Measurements from ENCODE around the gene LPAR2.

Gene LPAR2

DNA sequence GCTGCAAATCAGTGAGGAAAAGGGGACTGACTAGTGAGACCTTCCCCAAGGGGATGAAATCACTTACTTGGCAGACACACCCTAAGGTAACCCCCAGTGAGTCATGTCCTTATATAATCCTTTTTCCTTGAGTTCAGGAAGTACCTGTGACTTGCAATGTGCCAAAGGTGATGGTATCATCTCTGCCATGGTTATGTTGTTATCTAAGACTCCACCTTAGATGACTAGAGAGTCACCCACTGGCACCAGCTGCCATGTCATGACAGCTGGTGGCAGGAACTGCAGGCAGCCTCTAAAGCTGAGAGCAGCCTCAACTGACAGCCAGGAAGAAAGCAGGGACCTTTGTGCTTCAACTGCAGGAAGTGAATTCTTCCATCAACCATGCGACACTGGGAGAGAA is 22.0 kb downstream of the LPAR2 start:
- no peak overlapping the region for H3K27ac ChIP-seq (ENCODE audit: low read depth, low read length)
- H3K79me2 ChIP-seq (ENCODE audit: insufficient read depth, low read length), result no peaks in the 10 kb centered on the region
- no peaks in the 10 kb centered on the region for H3K36me3 ChIP-seq (ENCODE audit: low read length)
- H2AFZ ChIP-seq (ENCODE audit: low read depth, low read length, severe bottlenecking), result no peak overlapping the region
- no peaks in the 10 kb centered on the region for H4K20me1 ChIP-seq (ENCODE audit: low read depth, low read length)
- H3F3A ChIP-seq (ENCODE audit: insufficient read depth), result peaks cover 4% of the 10 kb centered on the region
- TF ChIP-seq CTCF (IDR thresholded peaks at IDR 0.05; ENCODE audit: insufficient read depth, low read length, poor library complexity, severe bottlenecking) (no peak), EZH2phosphoT487 (conservative IDR thresholded peaks at IDR 0.05; ENCODE audit: low read length) (no peak)
- no peaks in the 10 kb centered on the region for H3K9me3 ChIP-seq (ENCODE audit: insufficient read depth, low read length)
- H3K9me2 ChIP-seq (replicated peaks; ENCODE audit: insufficient read depth, low read length), result no peaks in the 10 kb centered on the region
- H3K27me3 ChIP-seq (ENCODE audit: low read length), result no peaks in the 10 kb centered on the region
- H3K4me3 ChIP-seq (ENCODE audit: insufficient read depth, low read length, poor library complexity, severe bottlenecking), result no peak overlapping the region
- no peak overlapping the region for H3K9ac ChIP-seq (ENCODE audit: low read length)
- H3K4me2 ChIP-seq (ENCODE audit: low read depth, low read length, poor library complexity, severe bottlenecking), result no peak overlapping the region

GRCh38 chr19:19602713-19603324 is 25.2 kb downstream of the LPAR2 start:
- TF ChIP-seq CTCF (IDR thresholded peaks at IDR 0.05; ENCODE audit: insufficient read depth, low read length, poor library complexity, severe bottlenecking) (no peak), EZH2phosphoT487 (conservative IDR thresholded peaks at IDR 0.05; ENCODE audit: low read length) (no peak)
- H3K79me2 ChIP-seq (ENCODE audit: insufficient read depth, low read length), result no peaks in the 10 kb centered on the region
- H3K9me3 ChIP-seq (ENCODE audit: insufficient read depth, low read length), result no peaks in the 10 kb centered on the region
- peaks cover 18% of the 10 kb centered on the region for H3F3A ChIP-seq (ENCODE audit: insufficient read depth)
- no peaks in the 10 kb centered on the region for H3K9me2 ChIP-seq (replicated peaks; ENCODE audit: insufficient read depth, low read length)
- H4K20me1 ChIP-seq (ENCODE audit: low read depth, low read length), result no peaks in the 10 kb centered on the region
- no peak overlapping the region for H3K4me2 ChIP-seq (ENCODE audit: low read depth, low read length, poor library complexity, severe bottlenecking)
- no peak overlapping the region for H2AFZ ChIP-seq (ENCODE audit: low read depth, low read length, severe bottlenecking)
- no peak overlapping the region for H3K27ac ChIP-seq (ENCODE audit: low read depth, low read length)
- H3K36me3 ChIP-seq (ENCODE audit: low read length), result no peaks in the 10 kb centered on the region
- no peak overlapping the region for H3K4me3 ChIP-seq (ENCODE audit: insufficient read depth, low read length, poor library complexity, severe bottlenecking)
- H3K27me3 ChIP-seq (ENCODE audit: low read length), result no peaks in the 10 kb centered on the region
- H3K9ac ChIP-seq (ENCODE audit: low read length), result no peak overlapping the region

DNA sequence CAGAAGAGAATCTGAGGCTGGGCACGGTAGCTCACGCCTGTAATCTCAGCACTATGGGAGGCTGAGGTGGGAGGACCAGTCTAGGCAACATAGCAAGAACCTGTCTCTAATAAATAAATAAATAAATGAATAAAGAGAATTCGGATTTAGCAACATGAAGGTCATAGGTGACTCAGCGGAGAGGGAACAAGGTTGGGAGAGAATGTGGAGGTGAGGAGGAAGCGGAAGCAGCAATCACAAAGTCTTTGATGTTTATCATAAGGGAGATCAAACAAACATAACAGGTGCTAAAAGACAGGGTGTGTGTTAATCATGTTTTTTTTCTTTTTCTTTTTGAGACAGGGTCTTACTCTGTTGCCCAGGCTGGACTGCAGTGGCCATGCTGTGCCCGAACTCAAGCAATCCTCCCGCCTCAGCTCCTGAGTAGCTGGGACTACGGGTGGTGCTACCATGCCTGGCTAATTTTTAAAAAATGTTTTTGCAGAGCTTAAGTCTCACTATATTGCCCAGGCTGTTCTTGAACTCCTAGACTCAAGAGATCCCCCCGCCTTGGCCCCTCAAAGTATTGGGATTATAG is 25.8 kb downstream of the LPAR2 start:
- Histone ChIP-seq H3K36me3 (ENCODE audit: low read length) (no peaks in the 10 kb centered on the region), H3K9me2 (replicated peaks; ENCODE audit: insufficient read depth, low read length) (no peaks in the 10 kb centered on the region), H3K4me2 (ENCODE audit: low read depth, low read length, poor library complexity, severe bottlenecking) (no peak overlapping the region), H3K4me3 (ENCODE audit: insufficient read depth, low read length, poor library complexity, severe bottlenecking) (no peak overlapping the region), H3K9ac (ENCODE audit: low read length) (no peak overlapping the region), H3K27ac (ENCODE audit: low read depth, low read length) (no peak overlapping the region), H3F3A (ENCODE audit: insufficient read depth) (peaks cover 24% of the 10 kb centered on the region), H4K20me1 (ENCODE audit: low read depth, low read length) (no peaks in the 10 kb centered on the region), H3K79me2 (ENCODE audit: insufficient read depth, low read length) (no peaks in the 10 kb centered on the region), H3K9me3 (ENCODE audit: insufficient read depth, low read length) (no peaks in the 10 kb centered on the region), H2AFZ (ENCODE audit: low read depth, low read length, severe bottlenecking) (no peak overlapping the region), H3K27me3 (ENCODE audit: low read length) (no peaks in the 10 kb centered on the region)
- TF ChIP-seq CTCF (IDR thresholded peaks at IDR 0.05; ENCODE audit: insufficient read depth, low read length, poor library complexity, severe bottlenecking), result no peak
- no peak for TF ChIP-seq EZH2phosphoT487 (conservative IDR thresholded peaks at IDR 0.05; ENCODE audit: low read length)
